ENCODE results near the gene PRKD1.

PRKD1 gene

DNA sequence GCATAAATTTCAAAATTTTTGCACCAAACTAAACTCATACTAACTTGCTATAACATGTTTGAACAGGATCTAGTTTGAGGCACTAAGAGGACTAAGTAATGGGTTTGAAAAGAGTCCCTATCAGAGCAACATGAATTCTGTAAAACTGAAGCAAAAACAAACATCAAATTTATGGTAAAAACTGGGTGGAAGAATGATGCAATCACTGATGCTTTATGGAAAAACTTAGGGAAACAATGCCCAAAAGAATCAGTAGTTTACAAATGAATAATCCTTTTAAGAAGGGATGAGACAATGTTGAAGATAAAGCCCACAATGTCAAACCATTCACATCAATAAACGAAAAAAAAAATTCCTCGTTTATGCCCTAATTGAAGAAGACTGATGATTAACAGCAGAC is 88.9 kb downstream of the PRKD1 start:
- no peak for DNase-seq (ENCODE audit: low read depth in 1 of 2, low spot score in 1 of 2)

DNA sequence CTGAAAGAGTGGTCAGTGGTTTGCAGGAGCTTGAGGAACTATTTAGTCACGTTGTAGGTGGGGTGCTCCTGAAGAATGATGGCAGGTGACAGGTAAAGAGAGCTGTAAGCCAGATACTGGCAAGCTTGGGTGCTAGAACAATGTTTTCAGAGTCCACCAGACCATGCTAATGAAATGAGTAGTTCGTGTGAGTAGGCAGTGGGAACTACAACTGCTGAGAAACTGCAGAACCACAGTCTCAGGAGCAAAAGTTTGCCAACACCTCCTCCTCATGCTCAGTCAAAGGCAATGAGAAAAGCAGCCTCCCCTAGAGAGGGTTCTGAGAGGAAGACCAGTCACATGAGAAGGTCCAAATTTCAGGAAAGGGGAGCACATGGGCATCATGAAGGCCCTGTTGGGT is 91.3 kb downstream of the PRKD1 start:
- no peak for DNase-seq (ENCODE audit: low read depth in 1 of 2, low spot score in 1 of 2)

- DNase-seq (ENCODE audit: low read depth in 1 of 2, low spot score in 1 of 2): no peak
Observed at GRCh38 chr14:29832042-29832441, 95.6 kb downstream of the PRKD1 start.

DNA sequence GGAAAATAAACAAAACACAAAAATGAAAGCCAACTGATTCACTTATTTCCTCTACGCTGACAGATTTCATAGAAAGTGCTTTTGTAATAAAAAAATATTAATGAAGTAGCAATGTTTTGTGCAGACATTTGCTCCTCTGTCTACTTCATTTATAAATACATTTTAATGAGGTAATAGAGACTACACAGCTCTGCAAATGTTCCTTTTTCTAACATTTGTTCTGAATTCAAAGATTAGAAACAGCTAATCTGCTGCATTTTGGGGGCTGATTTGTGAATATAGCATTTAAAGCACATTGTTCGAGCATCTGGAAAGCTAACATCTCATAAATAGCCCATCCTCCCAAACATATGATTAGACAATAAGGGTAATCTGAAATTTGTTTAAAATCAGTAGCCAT is 97.8 kb downstream of the PRKD1 start:
- no peak for DNase-seq (ENCODE audit: low read depth in 1 of 2, low spot score in 1 of 2)

DNA sequence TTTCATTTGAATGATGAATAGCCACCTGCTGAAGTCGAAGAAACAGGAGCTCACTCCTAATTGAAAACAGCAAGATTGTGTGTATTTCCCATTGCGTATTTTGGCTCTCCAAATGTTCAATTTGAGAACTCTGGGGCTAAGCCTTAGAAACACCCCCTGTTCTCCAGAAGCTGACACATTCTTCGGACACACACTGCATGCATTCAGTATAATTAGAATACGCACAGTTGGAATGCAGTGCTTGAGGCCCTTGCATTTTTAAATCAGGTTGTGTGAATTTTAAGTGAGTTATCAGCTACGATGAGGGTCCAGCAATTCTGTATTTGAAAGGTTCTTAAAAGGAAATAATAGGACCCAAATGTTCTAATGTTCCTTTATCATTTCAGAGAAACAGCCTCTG is 103.8 kb downstream of the PRKD1 start:
- DNase-seq (ENCODE audit: low read depth in 1 of 2, low spot score in 1 of 2): no peak

GRCh38 chr14:29822430-29822709 is 105.3 kb downstream of the PRKD1 start:
- no peak for DNase-seq (ENCODE audit: low read depth in 1 of 2, low spot score in 1 of 2)

GRCh38 chr14:29821661-29822429 is 105.8 kb downstream of the PRKD1 start:
- no peak for DNase-seq (ENCODE audit: low read depth in 1 of 2, low spot score in 1 of 2)

DNA sequence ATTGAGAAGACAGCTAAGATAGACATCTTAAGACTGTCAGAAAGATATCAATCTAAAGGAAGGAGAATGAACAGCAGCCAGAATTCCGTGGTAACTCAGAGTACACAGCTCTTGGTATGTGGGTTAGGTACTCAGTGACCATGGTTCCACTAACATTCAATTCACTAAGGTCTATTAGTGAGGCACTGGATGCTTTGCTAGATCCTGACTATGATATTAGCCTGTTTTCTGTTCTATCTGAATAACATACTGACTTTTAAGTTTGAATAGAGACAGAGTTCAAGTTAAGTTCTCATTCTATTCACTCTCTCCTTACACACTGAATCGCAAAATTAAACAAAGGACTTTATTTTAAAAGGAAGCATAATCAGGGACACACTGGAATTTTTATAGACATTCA is 106.4 kb downstream of the PRKD1 start:
- no peak for DNase-seq (ENCODE audit: low read depth in 1 of 2, low spot score in 1 of 2)

DNA sequence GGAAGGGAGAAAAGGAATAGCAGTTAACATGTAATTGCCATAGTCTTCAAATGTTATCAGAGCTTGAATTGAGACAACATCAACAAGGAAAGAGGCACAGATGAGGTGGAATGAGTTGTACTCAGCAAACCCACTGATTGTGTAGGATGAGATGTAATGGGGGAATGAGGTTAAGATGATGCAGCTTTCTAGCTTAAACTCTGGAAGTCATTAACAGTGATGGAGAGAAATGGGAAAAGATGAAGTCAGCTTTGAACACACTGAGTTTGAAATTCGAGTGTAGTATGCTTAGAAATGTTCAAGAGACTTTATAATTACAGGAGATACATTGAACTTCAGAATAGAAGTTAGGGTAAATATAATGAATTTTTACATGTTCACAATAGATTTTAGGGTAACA is 106.9 kb downstream of the PRKD1 start:
- no peak for DNase-seq (ENCODE audit: low read depth in 1 of 2, low spot score in 1 of 2)

DNA sequence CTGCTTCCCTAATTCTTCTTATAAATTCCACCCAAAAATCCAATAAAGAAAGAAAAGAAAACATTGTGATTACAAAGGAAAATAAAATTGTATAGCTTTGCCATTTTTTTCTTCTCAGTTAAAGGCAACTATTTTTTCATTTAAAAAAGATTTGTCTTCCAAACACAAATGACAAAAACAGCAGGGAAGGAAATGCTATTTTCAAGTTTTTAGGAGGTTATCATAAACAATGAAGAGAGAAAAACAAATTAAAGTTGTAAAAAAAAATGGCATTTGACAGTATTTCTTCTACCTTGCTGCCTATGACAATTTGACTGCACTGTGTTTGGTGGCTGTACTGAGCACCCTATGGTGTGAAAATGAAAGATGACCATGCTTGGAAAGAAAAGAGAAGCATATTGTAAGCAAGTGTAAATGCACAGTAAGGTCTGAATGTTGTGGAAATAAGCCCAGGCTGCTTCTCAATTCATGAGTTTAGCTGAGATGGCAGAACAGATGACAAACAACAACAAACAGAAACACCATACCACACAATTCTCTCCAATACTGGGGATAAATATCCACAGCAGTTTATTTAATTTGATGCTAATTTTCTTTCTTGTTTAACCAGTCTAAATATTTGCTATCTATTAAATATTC is 109.8 kb downstream of the PRKD1 start:
- DNase-seq (ENCODE audit: low read depth in 1 of 2, low spot score in 1 of 2): no peak

DNA sequence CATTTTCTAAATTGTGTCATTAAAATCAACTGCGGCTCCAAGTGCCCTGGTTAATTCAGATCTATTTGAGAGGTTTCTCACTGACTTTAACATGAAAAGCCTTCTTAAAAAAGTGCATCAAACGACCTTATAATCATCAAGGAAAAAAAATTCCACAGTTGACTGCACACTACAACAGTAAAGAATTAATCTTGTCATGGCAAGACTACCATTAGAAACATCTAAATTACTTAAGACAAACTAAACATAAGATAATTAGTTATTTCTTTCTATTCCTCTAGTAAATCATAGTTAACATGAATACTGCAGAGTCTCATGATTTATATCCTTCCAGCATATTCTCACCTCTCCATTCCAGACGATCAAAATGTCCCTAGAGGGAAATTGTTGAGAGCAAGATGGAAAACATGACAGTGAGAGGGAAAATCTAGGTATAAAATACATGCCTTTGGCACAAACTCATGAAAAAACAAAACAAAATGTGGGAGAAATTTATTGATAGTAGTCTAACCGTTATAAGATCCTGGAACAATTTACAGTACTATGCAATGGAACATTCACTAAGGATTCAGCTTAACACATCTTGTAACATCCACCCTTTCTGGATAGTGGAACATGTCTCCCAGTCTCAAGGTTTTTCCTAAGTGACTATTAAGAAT is 112.5 kb downstream of the PRKD1 start:
- no peak for DNase-seq (ENCODE audit: low read depth in 1 of 2, low spot score in 1 of 2)

DNA sequence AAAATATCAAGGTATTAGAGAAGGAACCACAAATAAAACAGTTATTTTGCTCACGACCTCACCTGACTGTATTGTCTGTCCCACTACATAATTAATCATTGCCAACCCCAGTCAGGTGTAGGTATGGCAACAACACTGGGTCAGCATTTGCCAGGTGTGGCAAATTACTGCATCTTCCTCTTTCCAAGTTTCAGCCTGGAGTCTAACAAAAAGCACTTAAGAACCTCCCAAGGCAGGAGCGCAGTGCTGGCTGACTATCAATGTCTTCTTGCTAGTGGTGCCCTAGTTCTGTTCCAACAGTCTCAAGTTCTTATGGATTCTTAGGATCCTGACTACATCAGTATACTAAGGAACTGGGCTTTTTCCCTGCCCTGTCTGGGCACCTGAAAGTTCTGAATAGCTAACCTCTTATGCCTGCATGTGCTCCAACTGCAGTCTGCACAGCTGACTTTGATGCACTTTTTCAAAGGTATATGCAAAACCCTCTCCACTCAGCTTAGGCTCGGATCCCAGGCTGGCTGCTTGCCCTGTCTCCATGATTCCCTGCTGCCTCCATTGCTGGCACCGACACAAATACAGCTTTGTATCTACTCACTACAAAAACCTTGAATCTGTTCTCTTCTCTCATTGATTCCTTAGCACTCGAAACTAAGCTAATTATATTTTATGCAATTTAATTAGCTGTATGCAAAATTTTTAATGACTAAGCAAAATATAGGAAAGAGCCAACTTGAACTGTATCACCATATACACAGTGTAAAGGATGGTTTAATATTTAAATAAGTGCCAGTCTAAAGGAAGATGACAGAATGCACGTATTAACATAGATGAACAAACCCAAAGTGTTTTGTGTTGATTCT is 113.3 kb downstream of the PRKD1 start:
- no peak for DNase-seq (ENCODE audit: low read depth in 1 of 2, low spot score in 1 of 2)

GRCh38 chr14:29810682-29811081 is 117.0 kb downstream of the PRKD1 start:
- no peak for DNase-seq (ENCODE audit: low read depth in 1 of 2, low spot score in 1 of 2)

- DNase-seq (ENCODE audit: low read depth in 1 of 2, low spot score in 1 of 2): no peak
Observed at GRCh38 chr14:29810064-29810463, 117.6 kb downstream of the PRKD1 start.

DNA sequence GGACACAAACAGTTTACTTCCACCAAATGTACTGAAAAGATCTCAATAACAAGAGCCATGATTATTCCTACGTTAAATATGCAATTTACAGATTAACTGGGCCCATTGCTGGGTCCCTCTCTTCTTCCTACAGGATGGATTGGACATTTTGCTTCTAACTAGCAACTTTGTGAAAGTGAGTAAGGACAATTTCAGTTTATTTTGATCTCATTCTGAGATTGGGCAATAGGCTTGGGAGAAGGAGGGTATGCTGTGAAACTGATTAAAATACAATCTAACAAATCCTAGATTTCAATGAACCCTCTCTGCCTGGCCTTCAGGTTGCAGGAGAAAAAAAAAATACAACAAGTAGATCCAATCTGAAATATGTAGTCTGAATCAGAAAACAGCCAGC is 121.5 kb downstream of the PRKD1 start:
- DNase-seq (ENCODE audit: low read depth in 1 of 2, low spot score in 1 of 2): no peak

DNA sequence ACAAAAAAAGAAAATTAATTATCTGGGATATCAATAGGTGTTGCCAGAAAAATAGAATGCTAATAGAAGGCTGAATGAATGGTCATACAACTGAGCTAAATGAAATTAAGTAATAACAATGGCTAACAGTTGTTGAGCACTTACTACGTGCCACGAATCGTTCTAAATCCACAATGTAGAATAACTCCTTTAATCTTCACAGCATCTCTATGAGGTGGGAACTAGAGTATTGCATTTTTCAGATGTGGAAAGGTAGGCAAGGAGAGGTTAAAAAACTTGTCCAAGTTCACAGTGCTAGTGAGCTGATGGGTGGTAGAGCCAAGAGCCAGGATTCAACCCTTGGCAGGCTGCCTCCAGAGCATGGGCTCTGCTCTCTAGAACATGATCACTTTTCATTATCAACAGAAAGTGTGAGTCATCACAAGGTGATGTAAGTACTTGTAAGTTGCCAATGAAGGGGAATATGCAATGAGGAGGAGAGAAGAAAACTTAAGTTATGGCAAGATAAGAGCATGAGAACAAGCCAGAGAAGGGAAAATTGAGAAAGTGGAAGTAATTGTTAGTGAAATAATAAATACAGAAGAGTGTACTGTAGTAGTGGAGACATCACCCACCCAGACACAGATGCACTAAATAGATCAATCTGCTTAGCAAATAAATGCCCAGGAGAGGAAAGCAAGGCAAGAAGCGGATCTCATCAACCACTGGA is 122.1 kb downstream of the PRKD1 start:
- no peak for DNase-seq (ENCODE audit: low read depth in 1 of 2, low spot score in 1 of 2)

DNA sequence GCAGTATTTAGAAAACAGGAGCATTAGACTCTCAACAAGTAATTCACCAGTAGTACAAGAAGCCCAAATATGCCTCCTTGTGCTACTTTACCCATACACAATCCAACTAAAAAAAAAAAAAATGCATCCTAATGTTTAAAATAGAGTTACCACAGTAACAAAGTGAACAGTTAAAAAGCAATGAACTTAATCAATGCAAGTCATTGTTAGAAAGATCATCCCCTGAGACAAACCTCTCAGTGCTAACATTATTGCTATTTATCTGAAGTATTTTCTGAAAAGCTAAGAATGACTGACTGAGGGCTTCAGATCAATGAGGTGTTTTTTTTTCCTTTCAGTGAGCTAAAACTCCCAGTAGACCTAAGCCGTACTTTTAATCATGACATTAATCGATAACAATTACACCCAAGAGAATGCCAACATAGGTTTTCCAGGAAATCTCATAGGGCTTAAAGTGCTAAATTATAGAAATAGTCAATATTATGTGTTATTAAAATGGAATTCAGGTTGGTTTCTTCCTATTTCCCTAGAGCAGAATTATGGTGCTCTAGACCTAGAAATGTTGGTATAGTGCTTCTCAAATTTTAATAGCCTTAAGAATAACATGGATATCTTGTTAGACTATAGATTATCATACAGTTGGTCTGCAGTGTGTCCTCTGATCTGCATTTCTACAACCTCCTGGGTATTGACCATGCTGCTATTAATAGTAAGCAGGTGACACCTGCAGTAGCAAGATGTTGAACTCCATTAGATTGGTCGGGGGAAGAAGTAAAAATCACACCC is 123.0 kb downstream of the PRKD1 start:
- DNase-seq (ENCODE audit: low read depth in 1 of 2, low spot score in 1 of 2): no peak

DNA sequence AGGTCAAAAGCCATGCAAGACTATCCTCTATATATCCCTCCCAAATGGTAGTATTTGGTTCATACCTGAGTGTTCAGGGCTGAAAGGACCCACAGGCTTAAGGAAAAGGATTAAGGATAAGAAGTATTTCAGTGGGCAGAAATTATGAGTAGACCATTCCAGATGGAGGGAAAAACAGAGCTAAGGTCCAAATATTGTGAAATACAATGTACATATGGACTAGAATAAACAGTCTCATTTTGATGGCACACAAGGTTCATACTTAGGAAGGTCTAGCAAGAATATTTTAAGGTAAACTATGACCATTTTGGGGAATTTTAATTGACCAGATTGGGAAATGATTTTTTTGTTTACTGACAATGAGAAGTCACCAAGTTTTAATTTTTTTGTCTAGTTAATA is 124.6 kb downstream of the PRKD1 start:
- no peak for DNase-seq (ENCODE audit: low read depth in 1 of 2, low spot score in 1 of 2)

GRCh38 chr14:29802211-29802610 is 125.4 kb downstream of the PRKD1 start:
- DNase-seq (ENCODE audit: low read depth in 1 of 2, low spot score in 1 of 2): no peak

DNA sequence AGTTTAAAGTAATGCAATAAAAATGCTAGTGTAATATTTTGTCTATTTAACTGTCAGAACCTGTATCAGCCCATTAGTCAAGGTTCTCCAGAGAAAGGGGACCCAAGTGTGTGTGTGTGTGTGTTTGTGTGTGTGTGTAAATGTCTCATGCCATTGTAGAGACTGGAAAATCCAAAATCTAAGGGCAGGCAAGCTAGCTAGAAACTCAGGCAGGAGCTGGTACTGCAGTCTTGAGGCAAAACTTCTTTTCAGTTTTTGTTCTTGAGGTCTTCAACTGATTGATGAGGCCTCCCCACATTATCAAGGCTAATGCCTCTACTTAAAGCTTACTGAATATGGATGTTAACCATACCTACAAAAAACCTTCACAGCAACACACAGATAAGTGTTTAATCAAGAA is 126.7 kb downstream of the PRKD1 start:
- no peak for DNase-seq (ENCODE audit: low read depth in 1 of 2, low spot score in 1 of 2)
